Mucosa of gallbladder (tissue), 1 donor: ENCODE results near the gene TNS1. TPM values are rescaled to one million over a fixed set of nuclear protein-coding genes. Genes with fewer than 3 reads are reported as not detected.
"Not testable (repeated sequence)": the region's sequence is repeated elsewhere in the genome, so short reads cannot be mapped to it uniquely, and the experiment has no call there.

Experiments
- DNase-seq: peaks from one replicate; pipeline ENCODE4 v3.0.0-alpha.2; 2020; ENCODE audit warnings: low spot score
- total RNA-seq: library from RNA; stranded (reverse); gene quantifications from one replicate; pipeline ENCODE4 v1.2.1, GENCODE V29; 2021
- donor health status: DM: no; HTN: no; CAD: no.

The TNS1 gene
- total RNA-seq: 469 TPM

DNA sequence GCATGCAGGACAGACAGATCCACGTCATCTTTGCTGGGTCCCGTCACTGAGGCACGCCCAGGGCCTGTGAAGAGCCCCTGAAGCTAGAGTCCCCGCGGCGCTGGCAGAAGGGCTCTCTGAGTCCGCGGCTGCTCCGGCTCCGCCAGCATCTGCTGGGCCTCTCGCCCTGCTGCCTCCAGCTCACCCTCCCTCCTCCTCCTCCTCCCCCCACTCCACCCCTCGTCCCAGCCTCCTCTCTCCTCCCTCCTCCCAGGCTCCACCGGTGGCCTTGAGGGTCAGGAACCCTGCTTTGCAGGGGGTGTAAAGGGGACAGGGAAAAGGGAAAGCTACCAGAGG, at the start of gene TNS1:
TNS1 (minus strand) TSS at position 151 of the 336 bp plus-strand sequence; CDS start at position 28, 123 bp downstream.
- no peak for DNase-seq

DNA sequence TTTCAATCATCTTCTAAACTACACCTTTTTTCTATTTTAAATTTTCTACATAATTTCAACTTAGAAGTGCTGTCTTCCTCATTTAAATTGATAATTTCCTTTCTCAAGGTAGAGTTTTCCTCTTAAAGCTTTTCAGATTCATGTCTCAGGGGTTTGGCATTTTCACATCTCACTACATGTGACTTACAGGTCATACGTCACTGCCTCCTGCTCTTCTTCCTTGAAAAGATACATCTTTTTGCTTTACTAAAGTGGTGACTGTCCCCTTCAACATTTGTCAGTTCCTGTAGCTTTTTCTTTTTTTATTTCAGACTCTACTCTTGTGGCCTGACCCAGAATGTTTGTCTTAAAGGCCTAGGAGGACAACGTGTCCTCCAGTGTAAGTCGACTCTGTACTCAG, 49.1 kb upstream of the TNS1 start:
- no peak for DNase-seq

DNA sequence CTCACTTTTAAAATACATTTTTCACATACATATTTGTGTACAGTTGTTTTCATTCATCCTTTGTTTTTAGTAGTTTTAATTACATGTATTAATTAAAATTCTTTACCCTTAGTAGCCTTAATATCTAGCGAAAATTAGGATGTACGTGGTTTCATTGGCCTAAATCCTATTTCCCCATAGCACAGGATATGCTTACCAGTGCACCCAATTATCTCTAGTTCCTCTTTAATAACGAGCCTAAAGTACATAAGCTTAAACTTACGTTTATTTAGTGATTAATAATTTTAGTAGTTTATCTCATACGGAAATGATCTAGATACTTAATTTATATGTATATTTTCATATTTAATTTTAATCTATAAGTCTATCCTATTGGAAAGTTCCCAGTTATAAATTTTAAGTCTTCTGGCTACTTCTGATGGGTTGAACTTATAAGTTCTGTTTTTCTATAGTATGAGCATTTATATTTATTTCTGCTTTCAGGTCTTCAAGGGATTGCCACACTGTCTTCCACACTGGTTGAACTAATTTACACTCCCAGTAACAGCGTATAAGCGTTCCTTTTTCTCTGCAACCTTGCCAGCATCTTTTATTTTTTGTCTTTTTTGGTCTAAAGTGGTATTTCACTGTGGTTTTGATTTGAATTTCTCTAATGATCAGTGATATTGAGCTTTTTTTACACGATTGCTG, 44.9 kb upstream of the TNS1 start:
- DNase-seq: no peak

DNA sequence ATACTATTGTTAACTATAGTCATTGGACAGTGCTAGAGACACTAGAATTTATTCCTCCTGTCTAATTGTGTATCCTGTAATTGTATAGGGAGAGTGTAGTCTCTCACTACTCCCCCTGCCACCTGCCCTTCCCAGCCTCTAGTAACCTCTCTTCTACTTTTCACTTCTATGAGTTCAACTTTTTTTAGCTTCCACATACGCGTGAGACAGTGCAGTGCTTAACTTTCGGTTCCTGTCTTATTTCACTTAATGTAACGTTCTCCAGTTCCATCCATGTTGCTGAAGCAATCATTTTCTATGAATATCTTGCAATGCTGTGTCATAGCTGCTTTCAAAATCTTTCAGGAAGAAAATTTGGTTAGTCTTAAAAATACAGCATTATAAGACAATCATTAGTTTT, 43.4 kb upstream of the TNS1 start:
- no peak for DNase-seq

- not testable (repeated sequence) for DNase-seq
Observed at GRCh38 chr2:218044599-218044998, 41.8 kb upstream of the TNS1 start.

DNA sequence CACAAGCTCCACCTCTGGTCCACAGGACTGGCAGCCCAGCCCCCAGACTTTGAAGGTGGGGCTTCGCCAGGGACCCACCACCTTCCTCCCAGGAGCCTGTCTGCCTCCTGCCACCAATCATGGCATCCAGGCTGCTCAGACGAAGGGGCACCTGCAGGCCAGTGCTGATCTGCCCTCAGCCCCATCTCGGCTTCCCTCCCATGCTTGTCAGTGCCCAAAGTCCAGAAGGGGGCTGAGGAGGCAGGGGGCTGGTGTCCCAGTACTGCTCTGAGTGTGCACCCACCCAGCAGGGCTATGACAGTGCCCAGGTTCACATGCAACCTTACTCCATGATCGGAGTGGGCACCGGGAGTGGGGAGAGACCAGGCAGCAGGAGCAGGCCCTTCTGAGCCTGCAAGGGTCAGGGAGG, 40.9 kb upstream of the TNS1 start:
- no peak for DNase-seq

DNA sequence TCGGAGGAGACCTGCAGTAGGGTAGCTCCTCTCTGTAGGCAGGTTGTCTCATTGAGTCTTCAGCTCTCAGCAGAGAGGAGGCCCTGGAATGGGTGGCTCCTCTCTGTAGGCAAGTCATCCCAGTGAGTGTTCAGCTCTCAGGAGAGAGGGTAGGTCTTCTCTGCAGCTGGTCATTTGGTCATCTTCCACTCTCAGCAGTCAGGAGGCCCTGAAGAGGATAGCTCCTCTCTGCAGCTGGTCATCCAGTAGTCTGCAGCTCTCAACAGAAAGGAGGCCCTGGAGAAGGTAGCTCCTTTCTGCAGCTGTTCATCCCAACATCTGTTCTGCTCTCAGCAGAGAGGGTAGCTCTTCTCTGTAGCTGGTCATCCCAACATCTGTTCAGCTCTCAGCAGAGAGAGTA, 40.3 kb upstream of the TNS1 start:
- no peak for DNase-seq

DNA sequence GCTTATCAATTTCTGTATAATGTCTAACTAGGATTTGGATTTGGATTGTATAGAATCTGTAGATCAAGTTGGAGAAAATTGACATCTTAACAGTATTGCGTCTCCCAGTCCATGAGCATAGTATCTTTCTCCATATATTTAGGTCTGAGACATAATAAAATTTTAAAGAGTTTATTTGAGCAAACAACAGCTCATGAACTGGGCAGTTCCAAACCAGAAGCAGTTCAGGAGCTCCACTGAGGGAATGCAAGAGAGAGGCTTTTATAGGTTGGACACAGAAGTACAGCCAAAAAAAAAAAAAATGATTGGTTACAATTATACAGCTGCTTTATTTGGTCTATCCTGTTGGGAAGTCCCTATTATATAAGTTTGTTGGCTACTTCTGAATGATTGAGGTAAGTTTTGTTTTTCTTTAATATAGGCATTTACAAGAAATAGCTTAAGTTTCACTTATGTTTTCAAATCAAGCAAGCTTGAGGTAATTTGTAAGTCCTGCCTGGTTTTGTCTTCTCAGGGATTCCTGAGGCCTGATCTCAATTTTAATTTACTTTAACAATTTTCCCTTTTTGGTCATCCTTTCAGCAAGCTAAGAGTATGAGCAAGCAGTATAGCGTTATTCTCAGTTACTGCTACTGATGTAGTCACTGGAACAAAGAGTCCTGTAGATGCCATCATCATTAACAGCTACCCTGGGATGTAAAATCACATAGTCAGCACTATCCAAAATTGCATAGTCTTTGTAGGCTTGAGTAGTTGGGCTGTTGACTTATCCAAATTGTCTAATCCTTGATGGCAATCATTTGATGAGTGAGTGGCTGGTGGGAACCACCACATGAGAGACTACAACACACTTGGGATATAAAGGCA, 38.7 kb upstream of the TNS1 start:
- DNase-seq: no peak

DNA sequence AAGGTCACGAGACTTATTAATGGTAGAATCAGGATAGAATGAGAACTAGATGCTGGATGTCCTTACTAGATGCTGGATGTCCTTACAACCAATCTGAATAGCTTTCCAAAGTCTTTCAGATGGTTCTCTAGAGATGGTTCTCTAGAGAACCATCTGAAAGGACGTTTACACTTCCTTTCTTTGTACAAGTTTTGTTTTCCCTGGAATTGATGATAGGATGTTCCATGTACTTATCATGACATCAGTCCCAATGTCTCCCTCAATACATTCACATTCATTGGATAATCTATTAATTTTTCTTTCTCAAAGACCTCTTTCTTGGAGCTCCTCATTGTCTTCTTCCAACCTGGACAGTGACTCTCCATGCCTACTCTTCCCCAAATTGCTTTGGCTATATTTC, 38.1 kb upstream of the TNS1 start:
- DNase-seq: no peak

GRCh38 chr2:218039171-218039570, 36.4 kb upstream of the TNS1 start:
- DNase-seq: no peak

DNA sequence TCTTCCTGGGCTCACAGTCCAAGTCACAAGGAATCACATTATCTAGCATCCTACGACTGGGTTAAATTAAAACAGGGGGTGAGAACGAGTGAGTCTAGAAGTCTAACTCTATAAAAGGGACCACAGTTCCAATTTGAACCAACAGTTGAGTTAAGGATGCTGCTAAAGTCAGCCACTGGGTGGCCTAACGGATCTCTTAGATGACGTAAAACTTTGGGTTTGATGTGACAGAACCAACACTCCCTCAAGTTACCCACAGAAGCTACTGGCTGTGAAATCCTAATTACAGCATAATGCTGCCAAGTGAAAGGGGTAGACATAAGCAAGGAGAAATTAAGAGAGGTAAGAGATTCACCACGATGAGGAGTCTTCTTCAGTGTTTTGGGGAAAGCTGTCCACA, 33.6 kb upstream of the TNS1 start:
- DNase-seq: no peak

GRCh38 chr2:218035463-218036100, 32.8 kb upstream of the TNS1 start:
- DNase-seq: no peak

DNA sequence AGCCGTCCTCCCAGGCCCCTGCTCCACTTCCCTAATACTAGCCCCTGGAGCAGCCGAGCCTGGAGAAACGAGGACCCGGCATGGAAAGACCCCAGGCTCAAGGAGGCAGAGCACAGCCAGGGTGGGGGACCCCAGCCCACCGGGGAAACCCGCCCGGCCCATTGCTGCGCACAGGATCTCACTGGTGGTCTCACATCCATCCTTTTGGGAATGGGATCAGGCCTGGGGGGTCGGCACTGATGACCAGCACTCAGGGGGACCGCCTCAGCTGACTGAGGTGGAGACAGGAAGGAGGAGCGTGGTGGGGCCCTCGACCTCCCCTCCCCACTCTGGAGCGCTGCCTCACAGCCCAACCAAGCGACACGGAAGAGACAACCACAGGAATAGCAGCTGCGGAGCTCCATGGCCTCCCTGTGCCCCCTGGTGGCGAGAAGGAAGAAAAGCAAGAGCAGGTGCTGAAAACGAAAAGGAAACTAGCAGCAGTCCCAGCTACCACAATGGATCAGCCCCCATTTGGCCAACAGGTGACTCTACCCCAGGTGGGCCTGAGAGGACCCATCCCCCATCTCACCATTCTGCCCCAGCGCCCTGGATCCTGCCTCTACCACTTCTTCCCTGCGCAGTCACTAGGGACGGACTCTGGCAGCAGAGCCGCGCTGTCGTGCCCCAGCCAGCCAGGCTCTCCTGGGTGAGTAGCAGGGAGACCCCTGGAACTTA, 31.9 kb upstream of the TNS1 start:
- DNase-seq: peak; percentile 80

- DNase-seq: no peak
Observed at GRCh38 chr2:218033590-218034496, 31.0 kb upstream of the TNS1 start.

GRCh38 chr2:218033208-218033589, 30.4 kb upstream of the TNS1 start:
- DNase-seq: no peak

DNA sequence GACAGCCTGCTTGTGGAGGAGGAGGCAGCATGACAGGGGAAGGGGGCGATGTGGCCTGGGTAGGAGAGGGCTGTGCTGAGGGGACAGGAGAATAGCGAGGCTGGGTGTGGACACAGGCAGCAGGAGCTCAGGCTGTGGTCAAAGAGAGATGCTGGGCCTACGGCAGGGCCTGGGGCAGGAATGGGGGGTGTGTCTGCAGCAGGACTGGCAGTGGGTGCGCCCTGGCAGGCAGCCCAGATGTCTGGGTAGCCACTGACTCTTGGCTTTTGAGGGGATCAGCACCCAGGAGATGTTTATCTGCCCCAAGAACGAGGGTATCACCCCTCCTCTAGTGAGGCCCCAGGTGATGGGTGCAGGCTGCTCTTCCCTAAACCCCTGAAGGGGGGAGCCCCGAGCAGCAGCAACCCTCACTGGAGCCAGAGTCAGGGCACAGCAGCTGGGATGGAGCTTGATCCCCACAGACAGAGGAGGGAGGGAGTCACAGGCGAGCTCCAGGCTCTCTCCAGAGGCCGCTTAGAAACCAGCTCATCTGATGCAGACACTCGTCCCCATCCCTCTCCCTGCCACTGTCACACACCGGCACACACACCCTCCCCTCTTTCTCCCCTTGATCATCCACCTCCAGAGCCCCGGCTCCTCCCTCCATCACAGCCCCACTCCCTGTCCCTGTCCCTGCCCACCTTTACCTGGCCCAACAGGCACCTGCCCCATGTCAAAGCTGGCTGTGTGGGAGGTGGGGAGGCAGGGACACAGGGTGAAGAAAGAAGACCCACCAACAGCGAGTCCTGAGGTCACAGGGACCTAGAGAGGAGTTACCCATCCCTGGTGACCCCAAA, 29.8 kb upstream of the TNS1 start:
- no peak for DNase-seq

GRCh38 chr2:218031771-218032257, 29.0 kb upstream of the TNS1 start:
- DNase-seq: no peak

- DNase-seq: no peak
Observed at GRCh38 chr2:218031261-218031660, 28.5 kb upstream of the TNS1 start.

DNA sequence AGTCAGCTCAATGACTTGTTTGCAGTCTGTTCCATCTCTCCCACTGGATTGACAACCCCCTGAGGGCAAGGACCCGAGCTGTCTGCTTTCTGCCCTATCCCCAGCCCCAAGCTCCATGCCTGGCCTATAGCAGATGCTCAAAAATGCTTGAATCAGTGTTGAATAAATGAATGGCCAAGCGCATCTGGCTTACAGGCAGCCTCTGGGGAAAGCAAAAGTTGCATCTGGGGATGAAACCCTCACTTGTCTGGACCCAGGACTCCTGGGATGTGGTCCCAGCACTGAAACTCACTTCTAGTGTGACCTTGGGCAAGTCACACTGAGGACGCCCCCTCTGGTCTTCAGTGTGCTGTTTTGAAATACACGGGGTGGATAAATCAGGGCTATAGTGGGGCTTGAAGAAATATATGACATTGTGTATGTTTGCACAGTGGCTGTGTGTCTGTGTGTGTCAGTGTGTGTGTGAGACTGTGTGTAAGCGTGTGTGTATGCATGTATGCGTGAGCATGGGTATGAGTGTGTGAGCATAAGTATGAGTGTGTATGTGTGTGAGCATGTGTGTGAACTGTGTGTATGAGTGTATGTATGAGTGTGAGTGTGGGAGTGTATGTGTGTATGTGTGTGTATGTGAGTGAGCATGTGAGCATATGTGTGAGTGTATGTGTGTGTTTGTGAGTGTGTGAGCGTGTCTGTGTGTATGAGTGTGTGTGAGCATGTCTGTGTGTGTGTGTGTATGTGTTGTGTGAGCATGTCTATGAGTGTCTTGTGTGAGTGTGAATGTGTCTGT, 27.8 kb upstream of the TNS1 start:
- DNase-seq: no peak
